ENCODE results near the gene ZNF654.

GRCh38 chr3:88038566-88038965, 20.5 kb upstream of the ZNF654 start:
- no peak for TF ChIP-seq NFRKB (IDR thresholded peaks at IDR 0.05)
- no peak for TF ChIP-seq PAX8 (CRISPR knock-in tag; IDR thresholded peaks at IDR 0.05; ENCODE audit: borderline replicate concordance)
- TF ChIP-seq HCFC1 (IDR thresholded peaks at IDR 0.05; ENCODE audit: low read depth, low read length), result no peak
- TF ChIP-seq SP1 (IDR thresholded peaks at IDR 0.05), result no peak
- no peak for TF ChIP-seq SP1 (CRISPR knock-in tag; IDR thresholded peaks at IDR 0.05)

Data from HepG2 (cell line).